Activated T-helper 17 cell treated with anti-CD3 and anti-CD28 coated beads, Interleukin-2, amount 50 U/mL, for 72 hours (primary cell): ENCODE data around the gene SH3RF1. TPM values are rescaled to one million over a fixed set of nuclear protein-coding genes. Genes with fewer than 3 reads are reported as not detected.
"Not testable (repeated sequence)": the region's sequence is repeated elsewhere in the genome, so short reads cannot be mapped to it uniquely, and the experiment has no call there.

Experiments used
- ATAC-seq: fragments of 150-1000 bp; cut with Tn5 transposase; replicated peaks from 2 replicates; pipeline ENCODE4 v1.10.0; 2021; ENCODE audit warnings: mild to moderate bottlenecking, moderate library complexity
- H3K27ac Mint-ChIP-seq: one replicate; pipeline ENCODE4 v1.8.0; 2022; ENCODE audit warnings: mixed read lengths
- H3K27me3 Mint-ChIP-seq: one replicate; pipeline ENCODE4 v1.8.0; 2022; ENCODE audit warnings: mixed read lengths
- H3K36me3 Mint-ChIP-seq: one replicate; pipeline ENCODE4 v1.8.0; 2022; ENCODE audit warnings: low read depth, mild to moderate bottlenecking, mixed read lengths
- H3K4me1 Mint-ChIP-seq: one replicate; pipeline ENCODE4 v1.8.0; 2022; ENCODE audit warnings: mixed read lengths
- H3K4me3 Mint-ChIP-seq: one replicate; pipeline ENCODE4 v1.8.0; 2022; ENCODE audit warnings: mild to moderate bottlenecking, mixed read lengths
- H3K9me3 Mint-ChIP-seq: one replicate; pipeline ENCODE4 v1.8.0; 2022; ENCODE audit warnings: mixed read lengths
- total RNA-seq, 2 donors: library from RNA; stranded (reverse); gene quantifications; one replicate each; pipeline ENCODE4 v1.2.3, GENCODE V29; 2022

Gene SH3RF1
- total RNA-seq, 2 donors from 2014 or later = 0.26 to 1.4 TPM

- Mint-ChIP-seq H3K4me1 (no peaks in the 10 kb centered on the region), H3K4me3 (no peak overlapping the region), H3K27ac (no peak overlapping the region), H3K9me3 (no peaks in the 10 kb centered on the region), H3K27me3 (peaks cover 9% of the 10 kb centered on the region), H3K36me3 (no peaks in the 10 kb centered on the region)
- ATAC-seq = no peak
Observed at GRCh38 chr4:169208516-169208915, 62.2 kb downstream of the SH3RF1 start.

GRCh38 chr4:169208090-169208455, 62.7 kb downstream of the SH3RF1 start:
- H3K36me3 Mint-ChIP-seq = no peaks in the 10 kb centered on the region
- H3K27ac Mint-ChIP-seq = no peak overlapping the region
- H3K4me3 Mint-ChIP-seq = no peak overlapping the region
- no peaks in the 10 kb centered on the region for H3K4me1 Mint-ChIP-seq
- peaks cover 9% of the 10 kb centered on the region for H3K27me3 Mint-ChIP-seq
- H3K9me3 Mint-ChIP-seq = no peaks in the 10 kb centered on the region
- ATAC-seq = no peak

GRCh38 chr4:169207436-169208089, 63.2 kb downstream of the SH3RF1 start:
- peaks cover 7% of the 10 kb centered on the region for H3K27me3 Mint-ChIP-seq
- no peaks in the 10 kb centered on the region for H3K4me1 Mint-ChIP-seq
- no peak for ATAC-seq
- H3K27ac Mint-ChIP-seq = no peak overlapping the region
- H3K36me3 Mint-ChIP-seq = no peaks in the 10 kb centered on the region
- no peaks in the 10 kb centered on the region for H3K9me3 Mint-ChIP-seq
- no peak overlapping the region for H3K4me3 Mint-ChIP-seq

DNA sequence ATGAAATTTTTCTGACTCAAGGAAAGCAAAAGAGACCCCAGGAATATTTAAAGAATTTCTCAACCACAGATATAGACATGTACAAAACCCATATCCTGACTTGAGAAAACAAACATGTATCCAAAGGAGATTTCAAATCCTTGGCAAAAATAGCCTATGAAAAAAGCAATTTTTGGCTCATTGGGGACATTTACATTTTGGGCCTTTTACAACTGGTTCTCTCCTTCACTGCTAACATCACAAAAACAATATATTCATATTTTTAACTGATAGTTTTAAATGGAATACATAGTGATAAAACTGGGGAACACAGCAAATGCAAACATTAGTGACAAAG, 65.0 kb downstream of the SH3RF1 start:
- Mint-ChIP-seq H3K4me3 (no peak overlapping the region), H3K9me3 (no peaks in the 10 kb centered on the region), H3K27ac (no peak overlapping the region), H3K36me3 (no peaks in the 10 kb centered on the region), H3K4me1 (no peaks in the 10 kb centered on the region), H3K27me3 (peaks cover 4% of the 10 kb centered on the region)
- ATAC-seq = no peak

DNA sequence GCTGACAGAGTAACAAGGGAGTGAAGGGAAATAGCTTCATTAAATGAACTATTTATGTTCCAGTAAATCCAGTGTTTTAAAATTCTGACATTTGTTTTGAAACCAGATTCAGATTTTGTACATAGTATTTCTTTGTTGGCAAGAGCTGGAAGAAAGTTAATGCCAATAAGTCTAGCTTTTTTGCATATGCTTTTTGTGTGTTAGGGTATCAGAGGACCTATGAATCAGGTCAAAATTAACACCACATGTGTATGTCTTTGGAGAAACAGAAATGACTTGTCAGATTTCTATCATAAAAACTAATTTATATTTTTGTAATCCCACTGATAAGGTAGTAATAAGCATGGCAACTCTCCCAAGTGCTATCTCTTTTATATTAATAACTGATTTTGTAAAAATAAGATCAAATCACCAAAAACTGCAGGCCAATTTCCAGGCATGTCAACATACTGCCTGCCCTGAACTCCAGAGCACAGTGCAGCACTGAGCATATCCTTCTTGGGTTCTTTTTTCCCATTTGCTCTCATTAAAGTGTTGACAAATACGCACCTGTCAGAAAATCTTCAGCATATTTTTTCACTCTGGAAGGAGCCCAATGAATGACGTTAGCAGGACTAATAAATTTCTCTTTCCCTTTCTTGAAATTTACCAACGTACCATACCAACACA, 65.5 kb downstream of the SH3RF1 start:
- Mint-ChIP-seq H3K27ac (no peak overlapping the region), H3K36me3 (no peaks in the 10 kb centered on the region), H3K27me3 (peaks cover 4% of the 10 kb centered on the region), H3K9me3 (no peaks in the 10 kb centered on the region), H3K4me1 (no peaks in the 10 kb centered on the region), H3K4me3 (no peak overlapping the region)
- no peak for ATAC-seq

DNA sequence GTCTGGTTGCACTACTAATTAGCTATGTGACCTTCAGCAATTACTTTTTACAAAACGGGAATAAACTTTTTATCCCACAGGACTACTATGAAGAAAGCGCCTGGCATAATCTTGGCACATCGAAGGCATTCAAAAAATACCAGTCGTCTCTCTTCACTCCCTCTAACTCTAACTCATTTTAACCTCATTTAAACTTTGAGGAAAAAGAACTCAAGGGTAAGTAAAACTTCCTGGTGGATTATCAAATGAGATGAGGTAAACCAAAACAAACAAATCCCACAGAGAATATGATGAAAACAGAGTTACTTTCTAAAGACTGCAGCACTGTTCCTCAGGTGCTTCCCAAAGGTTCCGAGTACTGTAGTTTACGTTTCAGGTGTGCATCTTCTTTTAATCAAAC, 66.9 kb downstream of the SH3RF1 start:
- H3K4me1 Mint-ChIP-seq = no peaks in the 10 kb centered on the region
- H3K4me3 Mint-ChIP-seq = no peak overlapping the region
- no peak for ATAC-seq
- no peak overlapping the region for H3K27ac Mint-ChIP-seq
- H3K9me3 Mint-ChIP-seq = no peaks in the 10 kb centered on the region
- no peaks in the 10 kb centered on the region for H3K36me3 Mint-ChIP-seq
- peaks cover 5% of the 10 kb centered on the region for H3K27me3 Mint-ChIP-seq

- not testable (repeated sequence) for H3K36me3 Mint-ChIP-seq, ATAC-seq, H3K9me3 Mint-ChIP-seq, H3K27ac Mint-ChIP-seq, H3K4me1 Mint-ChIP-seq, H3K27me3 Mint-ChIP-seq, H3K4me3 Mint-ChIP-seq
Observed at GRCh38 chr4:169203278-169203677, 67.5 kb downstream of the SH3RF1 start.

- no peak overlapping the region for H3K27ac Mint-ChIP-seq
- H3K27me3 Mint-ChIP-seq = peaks cover 9% of the 10 kb centered on the region
- no peaks in the 10 kb centered on the region for H3K36me3 Mint-ChIP-seq
- no peaks in the 10 kb centered on the region for H3K9me3 Mint-ChIP-seq
- no peaks in the 10 kb centered on the region for H3K4me1 Mint-ChIP-seq
- no peak for ATAC-seq
- H3K4me3 Mint-ChIP-seq = no peak overlapping the region
Observed at GRCh38 chr4:169202878-169203277, 67.9 kb downstream of the SH3RF1 start.

GRCh38 chr4:169202145-169202699, 68.5 kb downstream of the SH3RF1 start:
- Mint-ChIP-seq H3K27ac (no peak overlapping the region), H3K27me3 (peaks cover 9% of the 10 kb centered on the region)

GRCh38 chr4:169201222-169202144, 69.3 kb downstream of the SH3RF1 start:
- peaks cover 9% of the 10 kb centered on the region for H3K27me3 Mint-ChIP-seq
- no peak overlapping the region for H3K4me3 Mint-ChIP-seq
- H3K9me3 Mint-ChIP-seq = no peaks in the 10 kb centered on the region
- H3K4me1 Mint-ChIP-seq = no peaks in the 10 kb centered on the region
- no peaks in the 10 kb centered on the region for H3K36me3 Mint-ChIP-seq
- no peak overlapping the region for H3K27ac Mint-ChIP-seq
- ATAC-seq = no peak

More at GRCh38 chr4:169202145-169202699, 68.5 kb downstream of the SH3RF1 start:
- Mint-ChIP-seq H3K9me3 (no peaks in the 10 kb centered on the region), H3K4me1 (no peaks in the 10 kb centered on the region), H3K36me3 (no peaks in the 10 kb centered on the region), H3K4me3 (no peak overlapping the region)
- no peak for ATAC-seq

GRCh38 chr4:169200361-169201030, 70.3 kb downstream of the SH3RF1 start:
- ATAC-seq = no peak
- no peak overlapping the region for H3K4me3 Mint-ChIP-seq

DNA sequence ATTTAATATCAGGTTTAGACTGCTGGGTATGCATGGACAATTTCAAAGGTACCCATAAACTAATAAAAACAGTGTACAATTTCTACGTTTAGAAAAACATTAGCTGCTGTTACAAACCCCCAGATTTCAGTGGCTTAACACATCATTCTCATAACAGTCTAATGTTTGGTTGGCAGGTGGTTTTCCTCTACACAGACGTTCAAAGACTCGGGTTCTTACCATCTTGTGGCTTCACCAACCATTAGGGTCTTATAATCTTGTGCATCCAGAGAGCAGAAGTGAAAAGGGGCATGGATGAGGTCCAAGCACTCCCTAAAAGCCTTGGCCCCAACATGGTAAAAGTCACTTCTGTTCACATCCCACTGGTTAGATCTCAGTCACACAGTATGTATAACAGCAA, 71.6 kb downstream of the SH3RF1 start:
- Mint-ChIP-seq H3K27ac (no peak overlapping the region), H3K27me3 (peaks cover 9% of the 10 kb centered on the region), H3K4me1 (no peaks in the 10 kb centered on the region), H3K4me3 (no peak overlapping the region), H3K9me3 (no peaks in the 10 kb centered on the region), H3K36me3 (no peaks in the 10 kb centered on the region)
- ATAC-seq = no peak

More at GRCh38 chr4:169200361-169201030, 70.3 kb downstream of the SH3RF1 start:
- H3K27me3 Mint-ChIP-seq = peaks cover 9% of the 10 kb centered on the region
- no peaks in the 10 kb centered on the region for H3K36me3 Mint-ChIP-seq
- no peaks in the 10 kb centered on the region for H3K9me3 Mint-ChIP-seq
- no peaks in the 10 kb centered on the region for H3K4me1 Mint-ChIP-seq
- no peak overlapping the region for H3K27ac Mint-ChIP-seq

DNA sequence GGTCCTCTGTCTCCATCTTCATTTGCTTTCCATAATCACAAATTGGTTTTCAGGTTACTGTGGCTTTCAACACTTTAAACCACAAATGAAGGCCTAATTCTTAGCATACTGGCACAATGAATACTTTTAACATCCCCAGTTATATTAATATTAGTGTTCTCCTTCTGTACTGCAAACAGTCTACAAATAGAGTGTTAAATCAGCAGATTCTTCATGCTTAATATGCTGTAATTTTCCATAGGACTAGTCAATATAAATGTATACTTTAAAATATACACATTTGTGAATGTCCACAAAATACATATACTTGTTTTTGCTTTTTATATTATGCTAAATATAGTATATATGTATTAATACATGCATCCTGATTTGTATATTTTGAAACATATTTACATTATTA, 72.6 kb downstream of the SH3RF1 start:
- H3K27me3 Mint-ChIP-seq = peaks cover 9% of the 10 kb centered on the region
- H3K4me3 Mint-ChIP-seq = no peak overlapping the region
- H3K27ac Mint-ChIP-seq = no peak overlapping the region
- no peaks in the 10 kb centered on the region for H3K9me3 Mint-ChIP-seq
- no peak for ATAC-seq
- no peaks in the 10 kb centered on the region for H3K4me1 Mint-ChIP-seq
- no peaks in the 10 kb centered on the region for H3K36me3 Mint-ChIP-seq

DNA sequence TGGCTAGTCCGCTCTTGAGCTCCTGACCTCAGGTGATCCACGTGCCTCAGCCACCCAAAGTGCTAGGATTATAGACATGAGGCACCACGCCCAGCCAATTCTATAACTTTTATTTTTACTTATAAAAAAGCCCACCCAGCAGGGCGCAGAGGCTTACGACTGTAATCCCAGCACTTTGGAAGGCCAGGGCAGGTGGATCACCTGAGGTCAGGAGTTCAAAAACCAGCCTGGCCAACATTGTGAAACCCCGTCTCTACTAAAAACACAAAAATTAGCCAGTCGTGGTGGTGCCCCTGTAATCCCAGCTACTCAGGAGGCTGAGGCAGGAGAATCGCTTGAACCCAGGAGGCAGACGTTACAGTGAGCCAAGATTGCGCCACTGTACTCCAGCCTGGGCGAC, 73.5 kb downstream of the SH3RF1 start:
- not testable (repeated sequence) for ATAC-seq, H3K27me3 Mint-ChIP-seq, H3K27ac Mint-ChIP-seq, H3K9me3 Mint-ChIP-seq, H3K36me3 Mint-ChIP-seq, H3K4me3 Mint-ChIP-seq, H3K4me1 Mint-ChIP-seq
